HuH-7.5 (cell line): ENCODE measurements around the gene SH2D3A.
"Not testable (repeated sequence)": the region's sequence is repeated elsewhere in the genome, so short reads cannot be mapped to it uniquely, and the experiment has no call there.

Source experiments
- DNase-seq: peaks from one replicate; pipeline ENCODE4 v3.0.0; 2011; ENCODE audit warnings: low spot score

Gene SH2D3A

GRCh38 chr19:6767357-6768235 lies at the start of gene SH2D3A:
Gene SH2D3A, minus strand, starts transcription at chr19:6767435. Its CDS starts 3,687 bp downstream, at chr19:6763748.
- no peak for DNase-seq

GRCh38 chr19:6813659-6814058 lies 46.4 kb upstream of the SH2D3A start:
- no peak for DNase-seq

- no peak for DNase-seq
Measured at GRCh38 chr19:6812612-6813011, 45.4 kb upstream of the SH2D3A start.

GRCh38 chr19:6811906-6812305 lies 44.7 kb upstream of the SH2D3A start:
- no peak for DNase-seq

GRCh38 chr19:6811378-6811777 lies 44.1 kb upstream of the SH2D3A start:
- no peak for DNase-seq

- no peak for DNase-seq
Measured at GRCh38 chr19:6809262-6809661, 42.0 kb upstream of the SH2D3A start.

GRCh38 chr19:6808494-6808893 lies 41.3 kb upstream of the SH2D3A start:
- DNase-seq, result no peak

GRCh38 chr19:6807291-6807690 lies 40.1 kb upstream of the SH2D3A start:
- no peak for DNase-seq

- DNase-seq, result no peak
Measured at GRCh38 chr19:6806488-6806887, 39.3 kb upstream of the SH2D3A start.

GRCh38 chr19:6803036-6803404 lies 35.8 kb upstream of the SH2D3A start:
- DNase-seq, result no peak

- DNase-seq, result no peak
Measured at GRCh38 chr19:6802336-6803035, 35.3 kb upstream of the SH2D3A start.

GRCh38 chr19:6801485-6802086 lies 34.4 kb upstream of the SH2D3A start:
- no peak for DNase-seq

GRCh38 chr19:6800991-6801484 lies 33.8 kb upstream of the SH2D3A start:
- DNase-seq, result no peak

GRCh38 chr19:6800160-6800790 lies 33.0 kb upstream of the SH2D3A start:
- not testable (repeated sequence) for DNase-seq

- no peak for DNase-seq
Measured at GRCh38 chr19:6797646-6798045, 30.4 kb upstream of the SH2D3A start.

GRCh38 chr19:6796278-6796677 lies 29.0 kb upstream of the SH2D3A start:
- no peak for DNase-seq

- DNase-seq, result no peak
Measured at GRCh38 chr19:6794686-6795431, 27.6 kb upstream of the SH2D3A start.

GRCh38 chr19:6793973-6794372 lies 26.7 kb upstream of the SH2D3A start:
- DNase-seq, result no peak

- no peak for DNase-seq
Measured at GRCh38 chr19:6793411-6793810, 26.2 kb upstream of the SH2D3A start.

- DNase-seq, result no peak
Measured at GRCh38 chr19:6791237-6791636, 24.0 kb upstream of the SH2D3A start.
